HG03432 (cell line): Measurements from ENCODE around the gene ADGRV1.
"Not testable (repeated sequence)": the region's sequence is repeated elsewhere in the genome, so short reads cannot be mapped to it uniquely, and the experiment has no call there.

Experiments
- ATAC-seq: cut with Tn5 transposase; IDR thresholded peaks from one replicate; pipeline ENCODE4 v1.9.1; 2021; ENCODE audit warnings: mild to moderate bottlenecking, moderate library complexity; ENCODE audit not compliant: unreplicated experiment

The ADGRV1 gene

GRCh38 chr5:90897618-90898017, 339.0 kb downstream of the ADGRV1 start:
- ATAC-seq: no peak

GRCh38 chr5:90898326-90899013, 339.9 kb downstream of the ADGRV1 start:
- no peak for ATAC-seq

DNA sequence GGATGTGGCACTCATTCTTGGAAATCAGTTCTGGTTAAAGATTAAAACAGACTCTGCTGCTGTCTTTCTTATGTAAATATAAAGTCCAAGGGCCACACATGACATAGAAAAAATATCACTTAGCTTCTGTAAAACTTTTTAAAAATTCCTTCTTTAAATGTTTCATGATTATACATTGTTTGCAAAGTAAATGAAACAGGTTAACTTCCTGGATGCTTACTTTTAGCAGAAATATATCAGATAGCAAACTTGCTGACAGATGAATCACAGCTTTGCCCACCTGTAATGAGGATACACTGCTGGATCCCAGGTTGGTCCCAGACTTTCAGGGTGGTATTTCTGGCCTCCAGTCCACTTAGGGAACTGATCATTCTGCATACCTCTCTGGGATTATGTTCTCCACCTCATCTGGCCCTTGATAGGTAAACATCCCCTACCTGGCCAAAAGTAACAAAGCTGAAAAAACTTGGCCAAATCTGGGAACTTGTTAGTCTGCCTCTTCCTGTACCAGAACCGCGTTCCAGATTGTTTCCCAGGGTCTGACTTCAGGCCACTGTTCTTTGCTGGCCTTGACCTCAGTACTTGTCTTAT, 340.5 kb downstream of the ADGRV1 start:
- ATAC-seq: no peak

GRCh38 chr5:90901261-90901660, 342.7 kb downstream of the ADGRV1 start:
- no peak for ATAC-seq

GRCh38 chr5:90902170-90902569, 343.6 kb downstream of the ADGRV1 start:
- no peak for ATAC-seq

DNA sequence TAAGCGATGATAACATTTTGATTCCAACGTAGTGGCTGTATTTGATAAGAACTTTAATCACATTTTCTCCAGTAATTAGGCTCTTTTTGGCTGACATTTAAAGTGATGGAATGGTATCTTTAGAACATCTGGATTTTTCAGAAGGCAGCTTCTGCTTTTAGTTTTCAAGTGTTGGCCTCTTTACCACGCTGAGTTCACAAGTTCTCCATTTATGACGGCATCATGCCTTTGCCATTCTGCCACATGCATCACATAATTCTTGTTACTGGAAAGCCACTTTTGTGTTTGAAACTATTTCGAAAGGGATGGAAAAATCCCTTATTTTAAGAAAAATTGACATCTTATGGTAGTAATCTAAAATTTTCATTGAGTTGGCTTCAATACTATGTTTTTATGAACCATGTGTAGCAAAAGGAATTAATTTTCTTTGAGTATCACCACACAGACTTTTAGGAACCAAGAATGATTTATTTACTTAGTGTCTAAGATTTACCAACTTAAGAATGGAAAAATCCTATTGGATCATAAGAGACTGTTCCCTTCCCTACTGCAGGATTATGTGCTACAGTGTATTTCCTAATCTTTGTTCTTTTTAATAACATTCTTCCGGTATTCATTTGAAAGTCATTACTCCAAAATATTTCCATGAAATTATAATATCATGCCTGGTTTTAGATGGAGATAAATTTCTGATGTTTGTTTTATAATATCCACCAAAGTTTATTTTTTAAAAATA, 344.2 kb downstream of the ADGRV1 start:
- no peak for ATAC-seq

GRCh38 chr5:90909101-90909503, 350.5 kb downstream of the ADGRV1 start:
- no peak for ATAC-seq

GRCh38 chr5:90909940-90910339, 351.3 kb downstream of the ADGRV1 start:
- ATAC-seq: no peak

DNA sequence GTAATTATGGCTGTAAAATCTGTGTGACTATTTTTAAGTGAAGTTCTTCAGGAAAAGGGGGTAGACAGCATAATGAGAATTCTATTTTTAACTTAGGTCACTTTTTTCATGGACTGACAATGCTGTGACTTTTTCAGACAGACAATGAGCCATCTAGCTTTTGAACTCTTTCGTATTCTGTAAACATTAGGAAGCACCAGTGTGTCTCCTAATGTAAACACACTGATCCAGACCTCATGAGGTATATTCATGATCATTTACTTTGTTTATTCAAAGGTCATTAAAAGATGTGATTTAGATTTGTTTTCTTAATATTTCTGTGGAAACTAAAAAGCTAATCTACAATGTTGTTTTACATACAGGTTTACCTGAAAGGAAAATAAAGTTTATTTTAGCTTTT, 352.6 kb downstream of the ADGRV1 start:
- ATAC-seq: no peak

DNA sequence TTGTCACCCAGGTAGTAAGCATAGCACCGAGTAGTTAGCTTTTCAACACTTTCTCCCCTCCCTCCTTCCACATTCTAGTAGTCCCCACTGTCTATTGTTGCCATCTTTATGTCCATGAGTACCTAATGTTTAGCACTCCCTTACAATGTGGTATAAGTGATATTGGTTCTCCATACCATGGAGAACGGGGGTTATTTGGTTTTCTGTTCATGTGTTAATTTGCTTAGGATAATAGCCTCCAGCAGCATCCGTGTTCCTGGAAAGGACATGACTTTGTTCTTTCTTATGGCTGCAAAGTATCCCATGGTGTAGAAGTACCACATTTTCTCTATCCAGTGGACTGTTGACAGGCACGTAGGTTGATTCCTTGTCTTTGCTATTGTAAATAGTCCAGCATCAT, 353.9 kb downstream of the ADGRV1 start:
- no peak for ATAC-seq

DNA sequence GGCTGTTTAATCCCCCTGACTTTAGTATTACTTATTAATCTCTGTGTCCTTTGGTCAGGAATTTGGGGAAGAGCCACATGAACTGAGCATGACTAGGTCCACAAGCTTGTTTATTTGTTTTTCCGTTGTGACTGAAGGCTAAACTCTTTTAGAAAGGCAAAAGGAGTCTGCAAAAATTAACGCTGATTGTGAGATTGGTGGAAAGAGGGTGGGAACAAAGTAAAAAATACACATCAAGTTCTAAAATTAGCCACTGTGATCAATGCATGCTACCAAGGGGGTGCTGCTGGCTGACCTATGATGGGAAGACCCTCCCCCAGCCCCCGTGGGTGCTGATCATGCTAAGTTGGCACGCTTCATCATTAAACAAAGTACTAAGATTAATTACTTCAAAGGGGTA, 356.8 kb downstream of the ADGRV1 start:
- no peak for ATAC-seq

DNA sequence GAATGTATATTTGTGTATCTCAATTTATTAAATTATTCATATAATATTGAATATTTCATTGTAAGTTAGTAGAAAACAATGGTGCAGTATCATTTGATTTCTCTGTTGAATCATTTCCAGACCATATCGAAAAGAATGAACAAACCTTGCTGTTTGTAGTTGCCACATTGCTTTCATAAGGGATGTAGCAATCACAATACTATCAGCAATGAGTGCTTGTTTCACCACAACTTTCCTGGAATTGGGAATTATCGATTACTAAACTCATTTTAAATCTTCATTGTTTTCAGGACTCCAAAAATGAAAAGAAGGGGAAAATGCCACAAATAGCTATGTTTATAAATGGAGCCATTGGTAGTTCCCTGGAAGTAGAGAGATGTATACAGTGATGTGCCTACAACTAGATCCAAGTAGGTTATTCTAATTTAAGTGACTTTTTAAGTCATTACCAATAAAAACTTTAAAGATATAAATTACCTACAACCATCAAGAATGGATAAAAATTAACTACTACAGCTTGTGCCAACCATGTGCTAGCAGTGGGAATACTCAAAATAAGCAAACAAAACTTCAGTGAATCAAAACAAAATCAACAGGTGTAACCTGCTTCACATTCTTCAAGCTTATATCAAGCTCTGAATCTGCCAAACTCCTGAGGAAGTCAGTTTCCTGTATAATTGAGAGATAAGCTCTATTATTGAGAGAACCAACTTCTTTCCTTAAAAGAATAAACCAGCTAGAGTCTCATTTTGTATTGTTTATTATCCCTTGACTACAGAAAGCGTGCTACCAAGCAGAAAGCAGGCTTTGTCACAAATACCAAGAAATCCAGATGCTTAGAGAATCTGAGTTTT, 358.6 kb downstream of the ADGRV1 start:
- no peak for ATAC-seq

DNA sequence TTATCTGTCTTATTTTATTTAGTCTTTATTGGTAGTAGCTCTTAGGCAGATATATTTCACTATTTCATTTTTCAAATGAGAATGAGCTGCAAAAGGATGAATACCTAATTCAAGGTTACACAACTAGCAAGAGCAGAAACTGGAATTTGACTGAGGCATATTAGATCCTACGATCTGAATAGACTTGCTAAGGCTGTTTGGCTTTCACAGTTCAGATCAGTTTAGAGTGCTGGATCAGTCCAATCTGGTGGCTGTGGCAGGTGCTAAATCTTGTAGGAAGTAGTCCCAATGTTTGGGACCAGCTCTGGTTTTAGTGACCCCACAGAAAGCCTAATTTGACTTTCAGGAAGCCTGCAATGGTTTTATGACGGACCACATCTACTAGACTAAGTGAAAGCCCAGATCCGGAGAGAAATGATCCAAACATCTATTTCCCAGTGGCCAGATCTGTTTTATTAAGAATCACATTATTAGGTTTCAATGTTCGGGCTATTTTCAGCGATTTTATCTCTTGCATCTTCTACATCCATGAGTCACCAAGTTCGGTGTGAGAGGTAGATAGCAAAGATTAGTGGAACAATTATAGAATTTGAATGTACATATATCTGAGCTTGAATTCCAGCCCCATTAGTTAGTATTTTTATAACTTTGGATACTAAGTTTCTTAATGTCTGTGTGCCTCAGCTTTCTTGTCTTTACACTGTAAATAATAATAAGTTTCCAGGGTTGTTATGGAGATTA, 359.5 kb downstream of the ADGRV1 start:
- no peak for ATAC-seq

DNA sequence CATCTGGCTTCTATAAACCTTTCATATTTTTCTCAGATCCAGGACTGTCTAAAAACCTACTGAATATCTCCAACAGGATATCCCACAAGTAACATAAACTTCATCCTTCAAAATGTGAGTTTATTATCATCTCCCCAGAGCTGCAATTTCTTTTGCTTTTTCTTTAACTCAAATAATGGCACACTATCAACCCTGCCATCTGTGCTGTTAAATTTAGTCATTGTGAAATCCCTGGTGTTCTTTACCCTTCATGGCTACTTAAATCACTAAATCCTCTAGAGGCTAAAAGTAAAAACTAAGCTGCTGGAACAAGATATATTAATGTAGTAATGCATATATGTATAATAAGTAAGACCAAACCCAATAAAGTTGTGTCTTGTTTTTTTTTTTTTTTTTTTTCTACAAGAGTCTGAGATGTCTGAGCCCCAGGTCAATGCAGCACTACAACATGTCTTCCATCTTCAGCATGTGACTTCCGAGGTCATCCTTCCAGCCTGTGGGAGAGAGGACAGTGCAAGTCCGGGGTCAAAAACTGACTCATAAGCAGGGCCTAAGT, 362.9 kb downstream of the ADGRV1 start:
- no peak for ATAC-seq

DNA sequence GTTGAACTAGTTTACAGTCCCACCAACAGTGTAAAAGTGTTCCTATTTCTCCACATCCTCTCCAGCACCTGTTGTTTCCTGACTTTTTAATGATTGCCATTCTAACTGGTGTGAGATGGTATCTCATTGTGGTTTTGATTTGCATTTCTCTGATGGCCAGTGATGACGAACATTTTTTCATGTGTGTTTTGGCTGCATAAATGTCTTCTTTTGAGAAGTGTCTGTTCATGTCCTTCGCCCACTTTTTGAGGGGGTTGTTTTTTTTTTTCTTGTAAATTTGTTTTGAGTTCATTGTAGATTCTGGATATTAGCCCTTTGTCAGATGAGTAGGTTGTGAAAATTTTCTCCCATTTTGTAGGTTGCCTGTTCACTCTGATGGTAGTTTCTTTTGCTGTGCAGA, 365.6 kb downstream of the ADGRV1 start:
- ATAC-seq: not testable (repeated sequence)

DNA sequence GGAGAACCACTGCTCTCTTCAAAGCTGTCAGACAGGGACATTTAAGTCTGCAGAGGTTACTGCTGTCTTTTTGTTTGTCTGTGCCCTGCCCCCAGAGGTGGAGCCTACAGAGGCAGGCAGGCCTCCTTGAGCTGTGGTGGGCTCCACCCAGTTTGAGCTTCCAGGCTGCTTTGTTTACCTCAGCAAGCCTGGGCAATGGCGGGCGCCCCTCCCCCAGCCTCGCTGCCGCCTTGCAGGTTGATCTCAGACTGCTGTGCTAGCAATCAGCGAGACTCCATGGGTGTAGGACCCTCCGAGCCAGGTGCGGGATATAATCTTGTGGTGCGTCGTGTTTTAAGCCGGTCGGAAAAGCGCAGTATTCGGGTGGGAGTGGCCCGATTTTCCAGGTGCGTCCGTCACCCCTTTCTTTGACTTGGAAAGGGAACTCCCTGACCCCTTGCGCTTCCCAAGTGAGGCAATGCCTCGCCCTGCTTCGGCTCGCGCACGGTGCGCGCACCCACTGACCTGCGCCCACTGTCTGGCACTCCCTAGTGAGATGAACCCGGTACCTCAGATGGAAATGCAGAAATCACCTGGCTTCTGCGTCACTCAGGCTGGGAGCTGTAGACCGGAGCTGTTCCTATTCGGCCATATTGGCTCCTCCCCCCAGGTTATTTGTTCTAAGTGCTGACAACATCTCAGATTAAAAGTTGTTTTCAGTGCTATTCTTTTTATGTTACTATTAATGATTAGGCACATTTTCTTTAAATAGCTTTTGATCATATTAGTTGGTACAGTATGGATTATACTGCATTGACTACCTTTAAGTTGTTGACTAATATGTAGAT, 370.6 kb downstream of the ADGRV1 start:
- ATAC-seq: not testable (repeated sequence)

- no peak for ATAC-seq
Observed at GRCh38 chr5:90930062-90930461, 371.5 kb downstream of the ADGRV1 start.

DNA sequence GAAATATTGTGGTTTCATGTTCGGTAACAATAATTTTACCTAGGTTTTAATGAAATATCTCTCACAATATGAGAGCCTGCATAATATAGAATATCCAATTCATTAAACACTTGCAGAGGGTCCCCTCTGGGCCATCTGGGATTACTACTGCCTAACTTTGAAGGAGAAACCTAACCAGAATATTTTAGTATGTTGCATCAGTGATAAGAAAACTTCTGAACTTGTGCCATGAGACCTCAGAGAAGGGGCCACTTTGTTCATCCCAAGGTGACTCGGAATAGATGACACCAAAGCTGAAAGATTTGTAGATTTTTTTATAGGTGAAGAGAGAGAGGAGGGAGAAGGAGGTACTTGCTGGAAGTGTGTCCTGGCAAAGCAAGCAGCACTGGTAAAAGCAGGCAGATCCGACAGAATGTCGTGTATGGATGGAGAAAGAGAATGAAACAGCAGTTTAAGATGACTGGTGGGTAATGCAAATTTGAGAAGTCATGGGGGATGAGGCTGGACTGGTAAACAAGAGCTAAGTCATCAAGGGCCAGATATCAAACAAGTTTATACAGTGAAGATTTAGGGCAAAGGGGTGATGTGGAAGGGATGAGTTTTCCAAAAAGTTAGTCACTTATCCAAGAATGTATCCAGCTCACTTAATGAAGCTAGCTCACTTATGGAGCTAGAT, 372.3 kb downstream of the ADGRV1 start:
- ATAC-seq: no peak
